Mucosa of descending colon (tissue), 3 donors: ENCODE data around the gene CSAD. TPM values are rescaled to one million over a fixed set of nuclear protein-coding genes. Genes with fewer than 3 reads are reported as not detected.
A peak's percentile ranks its signal among the peaks of the same experiment; 100 is the strongest.

Experiments
- ATAC-seq: fragments of 200-7000 bp; cut with Tn5 transposase; one replicate; pipeline ENCODE4 v1.9.1; 2020; ENCODE audit warnings: mild to moderate bottlenecking, moderate library complexity
- DNase-seq, 3 donors: peaks; one replicate each; pipeline ENCODE4 v3.0.0-alpha.2; 2020
- H3K36me3 ChIP-seq: fragments of 200-600 bp; one replicate; pipeline ENCODE4 v1.8.0; 2021; ENCODE audit warnings: low read depth, mild to moderate bottlenecking
- H3K4me1 ChIP-seq: fragments of 200-600 bp; one replicate; pipeline ENCODE4 v1.8.0; 2021; ENCODE audit warnings: low read depth, mild to moderate bottlenecking
- H3K4me3 ChIP-seq: fragments of 200-600 bp; one replicate; pipeline ENCODE4 v1.8.0; 2021; ENCODE audit warnings: mild to moderate bottlenecking
- H3K9me3 ChIP-seq: fragments of 200-600 bp; one replicate; pipeline ENCODE4 v1.8.0; 2021; ENCODE audit warnings: mild to moderate bottlenecking
- CTCF ChIP-seq: fragments of 200-600 bp; IDR thresholded peaks from one replicate; pipeline ENCODE4 v1.8.0; 2022; ENCODE audit warnings: antibody characterized with exemption, mild to moderate bottlenecking
- intact Hi-C, 2 donors: fragments of 100-400 bp; cut with DNase I in 1 of 2; cut with micrococcal nuclease in 1 of 2; formaldehyde crosslinking; loops; one replicate each; pipeline versions ENCODE4 v1.11.0 to v1.11.1; 2022; cut with DNase I, micrococcal nuclease
- total RNA-seq, 3 donors: library from RNA; stranded (reverse); fragmentation: NEBNext Ultra II Directional in 2 of 3; extraction: Animal tissue kit (Norgen Biotek cat#: 25700) in 2 of 3; gene quantifications; one replicate each; pipeline versions ENCODE4 v1.2.1 to v1.2.4, GENCODE V29; 2021 to 2023
- donor health status: DM: no; HTN: no; CAD: no; lungs with moderate emphysema.
- donor health status: DM: no; HTN: no; CAD: no.
- donor health status: DM: no; HTN: yes; CAD: no.

CSAD gene
- total RNA-seq, 3 donors from 2014 or later: 23.4 to 44.4 (median 38.7) TPM

GRCh38 chr12:53160673-53161072 is 20.1 kb downstream of the CSAD start:
- Histone ChIP-seq H3K36me3 (no peaks in the 10 kb centered on the region), H3K9me3 (no peaks in the 10 kb centered on the region), H3K4me3 (no peak overlapping the region), H3K4me1 (no peaks in the 10 kb centered on the region)
- ATAC-seq (no peak), DNase-seq (no peak)
- intact Hi-C loops: loop anchor here in 1 of 2 donors (5.0 kb wide), 1 partner anchor 37 kb away; no protein-coding TSS in a partner anchor
- no peak for TF ChIP-seq CTCF

- no peaks in the 10 kb centered on the region for H3K36me3 ChIP-seq
- no peak overlapping the region for H3K4me3 ChIP-seq
- ATAC-seq: no peak
- H3K4me1 ChIP-seq: no peaks in the 10 kb centered on the region
- intact Hi-C loops: loop anchor here in 1 of 2 donors (5.0 kb wide), 1 partner anchor 37 kb away; no protein-coding TSS in a partner anchor
- H3K9me3 ChIP-seq: no peaks in the 10 kb centered on the region
- no peak for TF ChIP-seq CTCF
- DNase-seq: no peak
Observed at GRCh38 chr12:53160000-53160399, 20.7 kb downstream of the CSAD start.

- H3K4me1 ChIP-seq: no peaks in the 10 kb centered on the region
- no peaks in the 10 kb centered on the region for H3K9me3 ChIP-seq
- peak; percentile 90 for TF ChIP-seq CTCF
- no peaks in the 10 kb centered on the region for H3K36me3 ChIP-seq
- intact Hi-C loops: no loop called here
- ATAC-seq: peak; percentile 99
- peak; percentile 83 to 95 (median 89) for DNase-seq
- no peak overlapping the region for H3K4me3 ChIP-seq
Observed at GRCh38 chr12:53159195-53159839, 21.4 kb downstream of the CSAD start.

GRCh38 chr12:53152390-53152789 is 28.3 kb downstream of the CSAD start:
- no peaks in the 10 kb centered on the region for H3K36me3 ChIP-seq
- DNase-seq: no peak
- no peak overlapping the region for H3K4me3 ChIP-seq
- no peaks in the 10 kb centered on the region for H3K4me1 ChIP-seq
- intact Hi-C loops: no loop called here
- no peaks in the 10 kb centered on the region for H3K9me3 ChIP-seq
- no peak for TF ChIP-seq CTCF
- no peak for ATAC-seq

- ATAC-seq (no peak), DNase-seq (no peak)
- intact Hi-C loops: no loop called here
- Histone ChIP-seq H3K36me3 (no peaks in the 10 kb centered on the region), H3K4me1 (no peaks in the 10 kb centered on the region), H3K4me3 (no peak overlapping the region), H3K9me3 (no peaks in the 10 kb centered on the region)
- no peak for TF ChIP-seq CTCF
Observed at GRCh38 chr12:53151039-53151438, 29.7 kb downstream of the CSAD start.
